NCI-H748 (cell line): ENCODE results near the gene MTFP1.
"Not testable (repeated sequence)": the region's sequence is repeated elsewhere in the genome, so short reads cannot be mapped to it uniquely, and the experiment has no call there.

Experiments used
- DNase-seq: peaks from one replicate; lab custom pipeline; 2025; ENCODE audit not compliant: unreplicated experiment; lab: John Stamatoyannopoulos, UW

The MTFP1 gene

GRCh38 chr22:30425327-30425615 lies 297 bp upstream of the MTFP1 start:
- DNase-seq = no peak

- DNase-seq = peak; percentile 85
These were observed 1.1 kb downstream of the MTFP1 start for GRCh38 chr22:30426388-30427353.

- DNase-seq = no peak
These were observed 2.3 kb downstream of the MTFP1 start for GRCh38 chr22:30427871-30428270.

GRCh38 chr22:30429887-30430286 lies 4.3 kb downstream of the MTFP1 start:
- DNase-seq = no peak

GRCh38 chr22:30430933-30431332 lies 5.4 kb downstream of the MTFP1 start:
- DNase-seq = no peak

GRCh38 chr22:30432096-30432495 lies 6.5 kb downstream of the MTFP1 start:
- no peak for DNase-seq

- DNase-seq = no peak
These were observed 7.0 kb downstream of the MTFP1 start for GRCh38 chr22:30432520-30432919.

- DNase-seq = no peak
These were observed 7.7 kb downstream of the MTFP1 start for GRCh38 chr22:30433227-30433626.

- no peak for DNase-seq
These were observed 8.2 kb downstream of the MTFP1 start for GRCh38 chr22:30433773-30434172.

- no peak for DNase-seq
These were observed 9.3 kb downstream of the MTFP1 start for GRCh38 chr22:30434843-30435242.

GRCh38 chr22:30435674-30436126 lies 10.1 kb downstream of the MTFP1 start:
- DNase-seq = no peak

- no peak for DNase-seq
These were observed 10.6 kb downstream of the MTFP1 start for GRCh38 chr22:30436196-30436595.

- no peak for DNase-seq
These were observed 13.0 kb downstream of the MTFP1 start for GRCh38 chr22:30438559-30438958.

GRCh38 chr22:30439226-30439625 lies 13.7 kb downstream of the MTFP1 start:
- no peak for DNase-seq

- no peak for DNase-seq
These were observed 14.3 kb downstream of the MTFP1 start for GRCh38 chr22:30439836-30440235.

- DNase-seq = no peak
These were observed 15.5 kb downstream of the MTFP1 start for GRCh38 chr22:30441088-30441487.

GRCh38 chr22:30444632-30445437 lies 19.3 kb downstream of the MTFP1 start:
- peak; percentile 68 for DNase-seq

- no peak for DNase-seq
These were observed 20.0 kb downstream of the MTFP1 start for GRCh38 chr22:30445438-30446145.

GRCh38 chr22:30447656-30448055 lies 22.1 kb downstream of the MTFP1 start:
- no peak for DNase-seq

- DNase-seq = not testable (repeated sequence)
These were observed 25.9 kb downstream of the MTFP1 start for GRCh38 chr22:30451488-30451887.

- no peak for DNase-seq
These were observed 27.3 kb downstream of the MTFP1 start for GRCh38 chr22:30452861-30453260.
